CD4-positive, alpha-beta T cell (primary cell): ENCODE data around the gene UNC5B. TPM values are rescaled to one million over a fixed set of nuclear protein-coding genes. Genes with fewer than 3 reads are reported as not detected.

Experiments
- ATAC-seq: fragments of 200-7000 bp; cut with Tn5 transposase; one replicate; pipeline ENCODE4 v1.10.0; 2022; ENCODE audit warnings: mild to moderate bottlenecking; ENCODE audit not compliant: poor library complexity
- CTCF ChIA-PET: fragments of 350-600 bp; sonication (Branson Sonifier 250); formaldehyde crosslinking; loops from one replicate; lab custom pipeline; 2021; ENCODE audit warnings: antibody characterized with exemption, inconsistent platforms; lab: Charles Lee
- POLR2A ChIA-PET: fragments of 350-600 bp; sonication (Branson Sonifier 250); formaldehyde crosslinking; loops from one replicate; lab custom pipeline; 2021; ENCODE audit warnings: antibody characterized with exemption, inconsistent platforms; lab: Charles Lee
- DNase-seq, 14 experiments: peaks; one replicate each; pipeline ENCODE4 v3.0.0-alpha.2; 2013 to 2020; ENCODE audit warnings: mixed read lengths in 2 of 14
- H3K27ac ChIP-seq, 2 donors: one replicate each; pipeline versions ENCODE4 v1.5.1 to v1.7.0; 2013; ENCODE audit warnings: low read length in 2 of 2, low read depth in 1 of 2, mild to moderate bottlenecking in 1 of 2
- H3K27me3 ChIP-seq, 2 experiments: 1 replicate in 1 of 2; 2 replicates in 1 of 2; pipeline versions ENCODE4 v1.6.1 to v1.7.0; 2013; ENCODE audit warnings: low read length in 2 of 2, control low read depth in 1 of 2, mild to moderate bottlenecking in 1 of 2, moderate library complexity in 1 of 2; ENCODE audit not compliant: insufficient read depth in 2 of 2, control insufficient read depth in 1 of 2
- H3K36me3 ChIP-seq: one replicate; pipeline ENCODE4 v1.6.1; 2013; ENCODE audit warnings: low read length, control low read depth; ENCODE audit not compliant: insufficient read depth
- H3K4me1 ChIP-seq: one replicate; pipeline ENCODE4 v1.6.1; 2013; ENCODE audit warnings: low read length, control low read depth; ENCODE audit not compliant: insufficient read depth
- H3K4me3 ChIP-seq: one replicate; pipeline ENCODE4 v1.5.1; 2013; ENCODE audit warnings: mild to moderate bottlenecking, low read length, moderate library complexity
- H3K9me3 ChIP-seq, 2 experiments: 1 replicate in 1 of 2; 2 replicates in 1 of 2; pipeline versions ENCODE4 v1.6.1 to v1.7.0; 2013; ENCODE audit warnings: low read length in 2 of 2, mild to moderate bottlenecking in 2 of 2, control low read depth in 1 of 2, moderate library complexity in 1 of 2; ENCODE audit not compliant: control insufficient read depth in 1 of 2, insufficient read depth in 1 of 2
- H3K27ac Mint-ChIP-seq: one replicate; pipeline ENCODE4 v1.8.0; 2020; ENCODE audit warnings: mixed read lengths
- H3K27me3 Mint-ChIP-seq: one replicate; pipeline ENCODE4 v1.8.0; 2021; ENCODE audit warnings: mixed read lengths
- H3K36me3 Mint-ChIP-seq: one replicate; pipeline ENCODE4 v1.8.0; 2021; ENCODE audit warnings: low read depth, mixed read lengths
- H3K4me1 Mint-ChIP-seq: one replicate; pipeline ENCODE4 v1.8.0; 2021; ENCODE audit warnings: low read depth, mixed read lengths
- H3K4me3 Mint-ChIP-seq: one replicate; pipeline ENCODE4 v1.8.0; 2020; ENCODE audit warnings: mild to moderate bottlenecking, mixed read lengths
- H3K9me3 Mint-ChIP-seq: one replicate; pipeline ENCODE4 v1.8.0; 2020; ENCODE audit warnings: mixed read lengths
- CTCF ChIP-seq: fragments of 200-600 bp; IDR thresholded peaks from one replicate; pipeline ENCODE4 v1.8.0; 2022; ENCODE audit warnings: antibody characterized with exemption, mild to moderate bottlenecking
- intact Hi-C, 2 experiments: fragments of 100-400 bp; cut with DNase I in 1 of 2; cut with micrococcal nuclease in 1 of 2; formaldehyde crosslinking; loops; one replicate each; pipeline versions ENCODE4 v1.15.1 to v1.9.0; 2023 to 2025; cut with DNase I, micrococcal nuclease
- total RNA-seq, 174 experiments: library from RNA in 2 of 174; stranded (reverse) in 2 of 174; gene quantifications; one replicate each; pipeline ENCODE4 v1.2.3 and lab custom pipeline; 2021 to 2026

Gene UNC5B
- total RNA-seq, 2 experiments from 2014 or later = 0.03 TPM; not detected in 1

- CTCF ChIA-PET = no interaction called here
- H3K4me1 Mint-ChIP-seq = no peaks in the 10 kb centered on the region
Observed at GRCh38 chr10:71191551-71192076, 20.8 kb upstream of the UNC5B start.

GRCh38 chr10:71193516-71193915 lies 18.9 kb upstream of the UNC5B start:
- Mint-ChIP-seq H3K27ac (no peak overlapping the region), H3K4me3 (no peak overlapping the region), H3K4me1 (no peaks in the 10 kb centered on the region), H3K36me3 (no peaks in the 10 kb centered on the region), H3K27me3 (peaks cover 2% of the 10 kb centered on the region), H3K9me3 (peaks cover 15% of the 10 kb centered on the region)
- Histone ChIP-seq H3K36me3 (no peaks in the 10 kb centered on the region), H3K9me3 (peaks cover 8% of the 10 kb centered on the region in 2 experiments), H3K27ac (no peak overlapping the region), H3K27me3 (peaks cover 0 to 5% of the 10 kb centered on the region in 2 experiments), H3K4me3 (no peak overlapping the region), H3K4me1 (no peaks in the 10 kb centered on the region)
- no peak for TF ChIP-seq CTCF
- ATAC-seq (no peak), DNase-seq (no peak)
- ChIA-PET CTCF (interaction anchor here (0.7 kb wide), 1 partner anchor 24 kb away, joined by 3 read pairs; no protein-coding TSS in a partner anchor), POLR2A (no interaction called here)
- intact Hi-C loops = no loop called here

More at GRCh38 chr10:71191551-71192076, 20.8 kb upstream of the UNC5B start:
- Histone ChIP-seq H3K27me3 (peaks cover 0 to 5% of the 10 kb centered on the region in 2 experiments), H3K4me1 (no peaks in the 10 kb centered on the region), H3K4me3 (no peak overlapping the region), H3K9me3 (peaks cover 0 to 5% of the 10 kb centered on the region in 2 experiments), H3K36me3 (no peaks in the 10 kb centered on the region), H3K27ac (no peak overlapping the region)
- POLR2A ChIA-PET = no interaction called here
- intact Hi-C loops = no loop called here
- Mint-ChIP-seq H3K27me3 (peaks cover 7% of the 10 kb centered on the region), H3K27ac (no peak overlapping the region), H3K4me3 (no peak overlapping the region), H3K36me3 (no peaks in the 10 kb centered on the region), H3K9me3 (peaks cover 3% of the 10 kb centered on the region)
- DNase-seq = no peak
- no peak for ATAC-seq
- TF ChIP-seq CTCF = no peak

GRCh38 chr10:71197955-71198354 lies 14.4 kb upstream of the UNC5B start:
- peaks cover 21% of the 10 kb centered on the region for H3K9me3 Mint-ChIP-seq
- DNase-seq = no peak
- no peak overlapping the region for H3K27ac Mint-ChIP-seq
- no peaks in the 10 kb centered on the region for H3K4me1 Mint-ChIP-seq
- no peak overlapping the region for H3K27ac ChIP-seq
- H3K9me3 ChIP-seq = peaks cover 8 to 15% of the 10 kb centered on the region in 2 experiments
- H3K4me3 Mint-ChIP-seq = no peak overlapping the region
- no peak for TF ChIP-seq CTCF
- intact Hi-C loops = no loop called here
- no peaks in the 10 kb centered on the region for H3K36me3 Mint-ChIP-seq
- ChIA-PET POLR2A (no interaction called here), CTCF (no interaction called here)
- ATAC-seq = no peak
- H3K27me3 ChIP-seq = peaks cover 0 to 3% of the 10 kb centered on the region in 2 experiments
- no peak overlapping the region for H3K4me3 ChIP-seq
- H3K36me3 ChIP-seq = no peaks in the 10 kb centered on the region
- peaks cover 5% of the 10 kb centered on the region for H3K27me3 Mint-ChIP-seq
- no peaks in the 10 kb centered on the region for H3K4me1 ChIP-seq
